Stomach (tissue), 9 donors: ENCODE results near the gene FLCN. TPM values are rescaled to one million over a fixed set of nuclear protein-coding genes. Genes with fewer than 3 reads are reported as not detected.

ENCODE experiments used
- DNase-seq, 2 donors: peaks; one replicate each; pipeline versions ENCODE4 v3.0.0 to v3.0.0-alpha.2; 2013 to 2019
- H3K27ac ChIP-seq, 5 donors: fragments of 200-600 bp in 4 of 5; sonication (generic) in 4 of 5; one replicate each; pipeline ENCODE4 v1.5.1; 2013 to 2019; ENCODE audit warnings: mild to moderate bottlenecking in 1 of 5, moderate library complexity in 1 of 5
- H3K27me3 ChIP-seq, 3 donors: fragments of 200-600 bp; sonication (generic); one replicate each; pipeline ENCODE4 v1.5.1; 2017 to 2019; ENCODE audit warnings: mixed run types in 1 of 3
- H3K36me3 ChIP-seq, 4 donors: fragments of 200-600 bp; sonication (generic); 1 replicate in 3 of 4; 2 replicates in 1 of 4; pipeline ENCODE4 v1.5.1; 2016 to 2019
- H3K4me1 ChIP-seq, 4 donors: fragments of 200-600 bp; sonication (generic); one replicate each; pipeline ENCODE4 v1.5.1; 2016 to 2019
- H3K4me3 ChIP-seq, 4 donors: fragments of 200-600 bp; sonication (generic) in 3 of 4; one replicate each; pipeline ENCODE4 v1.5.1; 2016 to 2019; ENCODE audit warnings: mild to moderate bottlenecking in 1 of 4
- H3K9me3 ChIP-seq, 4 donors: fragments of 200-600 bp; sonication (generic); one replicate each; pipeline ENCODE4 v1.5.1; 2016 to 2019
- CTCF ChIP-seq, 7 experiments: fragments of 450-650 bp in 4 of 7; fragments of 200-600 bp in 3 of 7; sonication (generic) in 3 of 7; IDR thresholded peaks; one replicate each; pipeline ENCODE4 v1.5.1; 2016 to 2019; ENCODE audit warnings: antibody characterized with exemption in 7 of 7, control low read depth in 2 of 7, mild to moderate bottlenecking in 1 of 7
- EP300 ChIP-seq: sonication (generic); formaldehyde crosslinking; IDR thresholded peaks from one replicate; pipeline ENCODE4 v1.6.1; 2017; ENCODE audit warnings: antibody characterized with exemption
- POLR2A ChIP-seq, 4 donors: fragments of 450-650 bp; IDR thresholded peaks; one replicate each; pipeline ENCODE4 v1.6.1; 2016; ENCODE audit warnings: antibody characterized with exemption in 4 of 4, control low read depth in 2 of 4, mild to moderate bottlenecking in 1 of 4, moderate library complexity in 1 of 4
- POLR2AphosphoS5 ChIP-seq, 3 donors: sonication (generic); formaldehyde crosslinking; IDR thresholded peaks; one replicate each; pipeline ENCODE4 v1.6.1; 2016; ENCODE audit warnings: antibody characterized with exemption in 3 of 3
- WGBS, 5 donors: extraction: QIAGEN DNeasy Blood & Tissue Kit in 3 of 5; methylation state at CpG; one replicate each; pipeline versions ENCODE4 v1.1.5 to v1.1.7; 2013 to 2018; 5-methylcytosine and 5-hydroxymethylcytosine counted together
- intact Hi-C: fragments of 100-400 bp; cut with DNase I; formaldehyde crosslinking; loops from one replicate; pipeline ENCODE4 v1.15.1; 2023; ENCODE audit warnings: low total_unique reads
- polyA plus RNA-seq, 3 donors: library from polyadenylated mRNA; stranded (reverse); fragments of 200-250 nt; gene quantifications; one replicate each; pipeline ENCODE4 v1.2.3, GENCODE V29; 2013
- total RNA-seq, 5 donors: library from RNA; depleted of rRNA; stranded (reverse); fragments of >200 nt; gene quantifications; one replicate each; pipeline versions ENCODE4 v1.1.0 to v1.2.3, GENCODE V29; 2014 to 2016
- donor health status: healthy with polysubstance abuse.
- donor health status: Bipolar disorder and iron deficiency.
- donor health status: healthy.

Gene FLCN
- total and polyA plus RNA-seq, 8 donors, result 6.9 to 378 (median 41.9) TPM

GRCh38 chr17:17167986-17168385, 69.0 kb downstream of the FLCN start:
- Histone ChIP-seq H3K4me3 (no peak overlapping the region), H3K4me1 (no peaks in the 10 kb centered on the region), H3K36me3 (peaks cover 66 to 100% (median 99%) of the 10 kb centered on the region in 4 donors), H3K27ac (no peak overlapping the region), H3K27me3 (no peaks in the 10 kb centered on the region), H3K9me3 (no peaks in the 10 kb centered on the region)
- TF ChIP-seq EP300 (no peak), POLR2AphosphoS5 (IDR thresholded peaks at IDR 0.05) (no peak), POLR2A (IDR thresholded peaks at IDR 0.05) (no peak), CTCF (IDR thresholded peaks at IDR 0.05) (no peak)
- no peak for DNase-seq
- 89 to 96% (median 95%) methylated on average over 10 of the region's 10 CpGs for WGBS, 5 donors
- intact Hi-C loops, result no loop called here

- Histone ChIP-seq H3K36me3 (peaks cover 62 to 100% (median 99%) of the 10 kb centered on the region in 4 donors), H3K9me3 (no peaks in the 10 kb centered on the region), H3K27ac (no peak overlapping the region), H3K27me3 (no peaks in the 10 kb centered on the region), H3K4me1 (no peaks in the 10 kb centered on the region), H3K4me3 (no peak overlapping the region)
- intact Hi-C loops, result no loop called here
- TF ChIP-seq POLR2A (IDR thresholded peaks at IDR 0.05), result no peak
- no peak for TF ChIP-seq POLR2AphosphoS5 (IDR thresholded peaks at IDR 0.05)
- TF ChIP-seq CTCF (IDR thresholded peaks at IDR 0.05), result no peak
- no peak for TF ChIP-seq EP300
- 85 to 94% (median 91%) methylated on average over 5 to 10 of the region's 10 CpGs for WGBS, 5 donors
- DNase-seq, result no peak
Observed at GRCh38 chr17:17167356-17167755, 69.6 kb downstream of the FLCN start.

- no peaks in the 10 kb centered on the region for H3K4me1 ChIP-seq
- WGBS, 5 donors, result 89 to 98% (median 94%) methylated on average over 2 to 8 of the region's 8 CpGs
- DNase-seq, result no peak
- H3K36me3 ChIP-seq, result peaks cover 62 to 100% (median 99%) of the 10 kb centered on the region in 4 donors
- H3K4me3 ChIP-seq, result no peak overlapping the region
- TF ChIP-seq CTCF (IDR thresholded peaks at IDR 0.05) (no peak), POLR2A (IDR thresholded peaks at IDR 0.05) (no peak), POLR2AphosphoS5 (IDR thresholded peaks at IDR 0.05) (no peak), EP300 (no peak)
- intact Hi-C loops, result no loop called here
- H3K27me3 ChIP-seq, result no peaks in the 10 kb centered on the region
- no peak overlapping the region for H3K27ac ChIP-seq
- no peaks in the 10 kb centered on the region for H3K9me3 ChIP-seq
Observed at GRCh38 chr17:17166446-17166845, 70.5 kb downstream of the FLCN start.

- DNase-seq, result no peak
- H3K36me3 ChIP-seq, result peaks cover 66 to 100% (median 99%) of the 10 kb centered on the region in 4 donors
- TF ChIP-seq POLR2A (IDR thresholded peaks at IDR 0.05), result no peak
- TF ChIP-seq CTCF (IDR thresholded peaks at IDR 0.05), result no peak
- no peak for TF ChIP-seq POLR2AphosphoS5 (IDR thresholded peaks at IDR 0.05)
- TF ChIP-seq EP300, result no peak
Observed at GRCh38 chr17:17165666-17166308, 71.2 kb downstream of the FLCN start.

More at GRCh38 chr17:17165666-17166308, 71.2 kb downstream of the FLCN start:
- Histone ChIP-seq H3K4me3 (no peak overlapping the region), H3K4me1 (no peaks in the 10 kb centered on the region), H3K27ac (no peak overlapping the region), H3K9me3 (no peaks in the 10 kb centered on the region), H3K27me3 (no peaks in the 10 kb centered on the region)
- WGBS, 5 donors, result 91 to 93% (median 93%) methylated on average over 23 of the region's 23 CpGs
- intact Hi-C loops, result no loop called here
